ELF-1 (cell line): ENCODE results near the gene CCDC85C.

Experiments
- DNase-seq: peaks from one replicate; pipeline ENCODE4 v3.0.0-alpha.2; 2016; ENCODE audit warnings: low read depth, low spot score

CCDC85C gene

GRCh38 chr14:99630202-99630601, 26.2 kb upstream of the CCDC85C start:
- DNase-seq = no peak

- DNase-seq = peak; percentile 91
These were observed 25.0 kb upstream of the CCDC85C start for GRCh38 chr14:99628887-99629618.

- DNase-seq = peak; percentile 84
These were observed 23.7 kb upstream of the CCDC85C start for GRCh38 chr14:99627510-99628381.

GRCh38 chr14:99627100-99627499, 23.1 kb upstream of the CCDC85C start:
- no peak for DNase-seq

GRCh38 chr14:99626041-99626648, 22.1 kb upstream of the CCDC85C start:
- no peak for DNase-seq

- DNase-seq = no peak
These were observed 21.5 kb upstream of the CCDC85C start for GRCh38 chr14:99625476-99625875.

GRCh38 chr14:99624971-99625370, 21.0 kb upstream of the CCDC85C start:
- no peak for DNase-seq

- DNase-seq = no peak
These were observed 20.0 kb upstream of the CCDC85C start for GRCh38 chr14:99624024-99624423.

GRCh38 chr14:99621948-99622347, 17.9 kb upstream of the CCDC85C start:
- DNase-seq = peak; percentile 76

- peak; percentile 66 for DNase-seq
These were observed 16.1 kb upstream of the CCDC85C start for GRCh38 chr14:99619835-99620834.

GRCh38 chr14:99616832-99617800, 13.1 kb upstream of the CCDC85C start:
- DNase-seq = no peak

GRCh38 chr14:99615497-99616157, 11.6 kb upstream of the CCDC85C start:
- DNase-seq = no peak

- DNase-seq = no peak
These were observed 8.8 kb upstream of the CCDC85C start for GRCh38 chr14:99612738-99613330.

- no peak for DNase-seq
These were observed 8.2 kb upstream of the CCDC85C start for GRCh38 chr14:99612071-99612737.

- no peak for DNase-seq
These were observed 7.6 kb upstream of the CCDC85C start for GRCh38 chr14:99611646-99612045.

GRCh38 chr14:99609245-99610170, 5.5 kb upstream of the CCDC85C start:
- DNase-seq = no peak

- no peak for DNase-seq
These were observed 4.6 kb upstream of the CCDC85C start for GRCh38 chr14:99608591-99608990.
